KBM-7 (cell line): ENCODE data around the gene RAD23A.

ENCODE experiments used
- DNase-seq: peaks from one replicate; pipeline ENCODE4 v3.0.0-alpha.2; 2015
- in situ Hi-C: fragments of 300-500 bp; cut with MboI; formaldehyde crosslinking; loops from 2 replicates; pipeline ENCODE4 v1.14.3; 2020; ENCODE audit warnings: low sequenced_read_pairs, low pct_unique_long_range_greater_than_20kb, mixed read lengths

RAD23A gene

DNA sequence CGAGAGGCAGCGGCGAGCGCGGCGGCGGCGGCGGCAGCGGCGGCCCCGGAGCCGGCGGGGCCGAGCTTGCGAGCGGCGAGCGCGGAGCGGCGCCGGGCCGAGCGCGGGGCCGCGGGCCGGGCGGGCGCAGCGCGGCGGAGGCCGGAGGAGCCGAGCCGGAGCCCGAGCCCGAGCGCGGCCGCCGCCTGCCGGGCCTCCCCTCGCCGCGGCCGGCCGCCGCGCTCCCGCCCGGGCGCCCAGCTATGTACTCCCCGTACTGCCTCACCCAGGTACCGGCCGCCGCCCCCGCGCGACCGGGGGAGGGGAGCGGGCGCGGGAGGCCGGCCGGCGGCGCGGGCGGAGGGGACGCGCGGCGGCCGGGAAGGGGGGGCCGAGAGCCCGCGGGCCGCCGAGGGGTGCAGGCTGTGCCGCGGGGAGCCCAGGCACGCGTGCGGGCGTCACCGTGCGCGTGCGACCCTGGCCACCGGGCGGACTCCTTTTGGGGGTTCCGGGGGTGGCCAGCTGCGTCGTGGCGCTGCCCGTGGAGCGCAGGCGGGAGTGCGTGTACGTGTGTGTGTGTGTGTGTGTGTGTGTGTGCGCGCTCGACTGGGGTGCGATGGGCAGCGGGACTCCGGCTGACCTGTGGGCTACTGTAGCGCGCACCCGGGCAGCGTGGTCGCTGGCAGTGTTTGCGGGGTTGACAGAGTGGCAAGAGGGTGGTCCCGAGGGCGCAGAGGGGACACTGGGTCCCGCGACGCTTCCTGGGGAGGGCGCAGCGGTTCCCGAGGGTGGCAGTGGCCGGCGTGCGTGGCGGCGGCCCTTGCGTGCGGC lies 50.1 kb downstream of the RAD23A start:
- peak; percentile 48 for DNase-seq
- in situ Hi-C loops = loop anchor here (25.0 kb wide), 1 partner anchor 92 kb away; no protein-coding TSS in a partner anchor

DNA sequence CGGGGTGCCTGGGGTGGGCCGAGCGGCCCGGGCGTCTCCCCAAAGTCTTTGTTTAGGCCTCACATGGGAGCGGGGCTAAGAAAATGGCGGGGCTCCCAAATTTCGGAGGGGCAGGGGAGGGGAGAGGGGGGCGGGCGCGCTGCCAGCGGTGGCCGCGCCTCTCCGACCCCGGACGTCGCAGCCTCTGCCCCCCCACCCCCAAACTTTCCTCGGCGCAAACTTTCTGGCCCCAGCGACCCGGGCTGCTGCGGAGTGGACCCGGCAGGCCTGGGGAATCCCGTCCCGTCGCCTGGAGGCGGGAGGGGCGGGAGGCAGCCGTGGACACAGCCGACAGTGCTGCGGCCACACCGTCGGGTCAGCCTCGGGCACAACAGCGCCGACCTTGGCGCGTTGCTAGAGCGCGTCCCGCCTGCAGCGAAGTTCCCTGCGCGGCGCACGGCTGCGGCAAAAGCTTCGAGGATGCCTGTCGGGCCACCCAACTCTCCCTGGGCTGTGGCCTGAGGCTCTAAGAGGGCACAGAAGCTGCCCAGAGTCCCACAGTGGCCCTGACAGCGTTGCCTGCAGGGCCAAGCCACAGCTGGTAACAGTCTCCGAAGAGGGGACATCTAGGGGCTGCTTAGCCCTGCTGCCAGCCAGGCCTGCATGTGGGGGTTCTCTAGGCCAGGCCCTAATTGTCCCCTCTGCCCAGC lies 50.9 kb downstream of the RAD23A start:
- peak; percentile 49 for DNase-seq
- in situ Hi-C loops = loop anchor here (25.0 kb wide), 1 partner anchor 91 kb away; no protein-coding TSS in a partner anchor

DNA sequence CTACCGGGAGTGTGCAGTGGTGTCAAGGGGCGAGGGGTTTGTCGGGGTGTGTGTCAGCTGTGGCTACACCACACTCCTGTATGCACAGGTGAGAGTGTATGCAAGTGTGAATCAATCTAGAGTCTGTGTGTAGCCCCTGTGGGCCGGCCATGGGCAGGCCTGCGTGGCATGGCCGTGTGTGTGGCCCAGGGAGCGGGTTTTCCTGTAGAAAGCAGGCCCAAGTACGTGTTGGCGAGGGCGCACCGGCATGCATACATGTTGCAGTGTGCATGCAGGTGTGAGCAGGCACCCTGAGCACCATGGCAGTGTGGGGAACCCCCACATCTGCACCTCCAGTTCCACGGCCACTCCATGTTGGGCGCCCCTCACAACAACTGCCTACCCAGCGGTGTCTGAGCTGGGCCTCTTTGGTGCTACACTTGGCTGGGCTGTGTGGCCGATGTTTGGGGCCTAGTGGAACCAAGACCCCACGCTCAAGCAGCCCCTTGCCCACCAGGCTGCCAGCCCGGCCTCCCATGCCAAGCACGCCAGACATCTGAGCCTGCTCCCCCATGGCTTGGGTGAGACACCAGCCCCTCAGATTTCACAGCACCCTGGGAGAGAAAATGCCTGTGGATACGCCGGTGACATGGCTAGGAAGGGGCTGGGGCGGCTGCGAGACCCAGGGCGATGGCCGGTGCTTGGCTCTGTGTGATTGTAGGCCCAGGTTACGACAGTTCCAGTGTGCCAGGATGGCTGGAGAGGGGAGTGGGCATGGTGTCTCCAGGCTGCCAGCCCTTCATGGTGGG lies 51.7 kb downstream of the RAD23A start:
- in situ Hi-C loops = loop anchor here (25.0 kb wide), 1 partner anchor 90 kb away; no protein-coding TSS in a partner anchor
- DNase-seq = no peak

DNA sequence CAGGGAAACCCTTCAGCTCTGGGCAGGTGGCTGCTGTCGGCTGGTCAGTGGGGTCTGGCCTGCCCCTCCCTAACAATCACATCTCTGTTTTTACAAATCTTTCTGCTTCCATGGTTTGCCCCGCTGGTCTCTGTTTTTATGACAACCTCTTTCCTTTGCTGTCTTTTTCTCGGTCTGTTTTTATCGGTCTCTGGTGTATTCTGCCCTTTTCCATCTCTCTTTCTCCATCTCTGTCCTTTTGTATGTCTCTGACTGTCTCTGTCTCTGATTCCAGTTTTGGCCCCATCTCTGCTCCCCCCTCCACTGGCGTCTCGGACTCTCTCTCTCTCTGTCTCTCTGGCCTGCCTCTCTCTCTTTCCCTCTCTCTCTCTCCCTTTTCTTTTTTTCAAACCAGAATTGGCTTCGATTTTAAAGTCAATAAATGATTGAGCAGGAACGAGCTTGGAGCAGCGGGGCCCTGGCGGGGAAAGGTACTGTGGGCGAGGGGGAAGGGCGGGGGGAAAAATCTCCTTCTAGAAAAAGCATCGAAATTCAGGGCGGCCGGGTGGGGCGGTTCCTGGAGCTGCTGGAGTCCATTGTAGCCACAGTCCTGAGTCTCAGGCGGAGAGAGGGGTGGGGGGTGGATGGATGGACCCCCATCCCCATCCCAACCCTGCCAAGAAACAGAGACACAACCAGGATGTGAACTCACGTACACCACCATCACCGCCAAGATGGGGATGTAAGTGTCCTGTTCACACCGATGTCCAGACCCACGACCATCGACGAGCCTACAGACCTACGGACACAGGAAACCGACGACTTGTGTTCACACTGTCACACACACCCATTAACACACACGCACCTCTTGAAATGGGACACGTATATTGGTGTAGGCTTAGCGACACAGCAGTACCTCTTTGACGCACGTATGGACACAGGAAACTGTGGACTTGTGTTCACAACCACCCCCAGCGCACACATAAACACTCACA lies 52.6 kb downstream of the RAD23A start:
- no peak for DNase-seq
- in situ Hi-C loops = loop anchor here (25.0 kb wide), 1 partner anchor 89 kb away; no protein-coding TSS in a partner anchor

DNA sequence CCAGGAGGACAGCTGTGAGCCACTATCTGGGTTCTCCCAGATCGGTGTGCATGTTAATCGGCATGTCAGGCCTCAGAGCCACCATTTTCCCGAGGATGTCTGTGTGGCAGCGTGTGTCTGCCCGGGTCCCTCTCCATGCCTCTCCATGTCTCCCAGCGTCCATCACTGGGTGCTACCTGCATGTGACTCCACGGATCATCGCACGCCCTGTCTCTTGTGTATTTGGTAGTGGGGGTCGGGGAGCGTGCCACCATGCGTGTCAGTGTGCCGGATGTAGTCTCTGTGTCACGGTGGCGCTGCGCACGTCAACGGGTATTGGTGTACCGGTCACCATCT lies 55.5 kb downstream of the RAD23A start:
- no peak for DNase-seq
- in situ Hi-C loops = no loop called here

DNA sequence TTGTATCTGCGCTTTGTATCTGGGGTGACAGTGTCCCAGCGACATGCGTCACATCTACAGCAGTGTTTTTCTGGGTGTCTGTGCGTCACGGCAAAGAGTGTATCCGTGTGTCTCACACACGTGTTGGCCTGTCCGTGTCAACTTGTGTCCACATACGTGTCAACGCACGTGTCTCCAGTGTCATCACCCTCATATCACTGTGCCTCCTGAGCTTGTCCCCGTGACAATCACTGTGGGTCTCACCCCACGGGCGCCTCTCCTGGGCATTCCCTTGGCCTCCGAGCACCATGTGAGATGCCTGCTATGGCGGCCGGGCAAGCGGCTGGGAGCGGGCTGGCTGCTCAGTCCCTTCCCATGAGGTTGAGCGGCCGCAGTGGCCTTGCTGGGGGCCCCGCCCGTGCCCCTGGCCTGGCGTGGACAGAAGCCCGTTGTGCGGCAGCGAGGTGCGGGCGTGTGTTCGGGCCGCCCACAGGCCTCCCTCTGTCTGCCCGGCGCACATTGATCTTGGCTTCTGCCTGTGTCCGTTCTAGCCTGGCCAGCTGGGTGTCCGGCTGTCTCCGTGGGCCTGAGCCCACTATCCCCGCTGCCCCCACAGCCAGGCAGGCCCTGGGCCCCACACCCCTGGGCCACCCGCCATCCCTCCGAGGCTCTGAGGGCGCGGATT lies 56.0 kb downstream of the RAD23A start:
- no peak for DNase-seq
- in situ Hi-C loops = no loop called here

DNA sequence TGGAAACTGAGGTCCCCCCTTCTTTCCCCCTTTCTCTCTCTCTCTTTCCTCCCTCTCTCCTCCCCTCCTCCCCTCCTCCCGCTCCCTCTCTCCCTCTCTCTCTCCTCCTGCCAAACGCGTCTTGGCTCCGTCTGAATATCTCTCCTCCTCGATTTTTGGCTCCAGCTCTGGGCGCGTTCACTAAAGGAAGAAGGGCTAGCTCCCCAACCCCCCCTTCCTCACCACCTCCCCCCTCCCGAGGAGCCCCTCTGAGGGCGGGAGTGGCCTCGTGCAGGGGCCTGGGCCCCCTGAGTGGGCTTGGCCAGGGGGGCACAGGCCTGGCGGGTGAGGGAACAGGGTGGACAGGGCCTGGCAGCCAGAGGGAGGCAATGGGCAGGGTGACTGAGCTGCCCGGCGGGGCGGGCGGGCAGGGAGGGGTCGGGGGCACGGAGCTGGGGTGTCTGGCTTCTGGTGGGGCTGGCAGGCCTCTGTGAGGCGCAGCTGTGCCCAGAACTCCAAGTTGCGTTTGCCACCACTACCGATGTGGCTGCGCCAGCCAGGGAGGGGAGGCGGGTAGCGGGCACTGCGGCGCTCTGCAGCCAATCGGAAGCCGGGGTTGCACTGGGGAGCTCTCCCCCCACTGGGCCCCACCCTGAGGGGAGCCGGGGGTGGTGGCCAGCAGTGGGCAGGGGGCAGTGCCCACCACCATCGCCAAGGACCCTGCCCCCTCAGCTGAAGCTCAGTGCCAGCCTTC lies 56.7 kb downstream of the RAD23A start:
- in situ Hi-C loops = no loop called here
- DNase-seq = no peak

DNA sequence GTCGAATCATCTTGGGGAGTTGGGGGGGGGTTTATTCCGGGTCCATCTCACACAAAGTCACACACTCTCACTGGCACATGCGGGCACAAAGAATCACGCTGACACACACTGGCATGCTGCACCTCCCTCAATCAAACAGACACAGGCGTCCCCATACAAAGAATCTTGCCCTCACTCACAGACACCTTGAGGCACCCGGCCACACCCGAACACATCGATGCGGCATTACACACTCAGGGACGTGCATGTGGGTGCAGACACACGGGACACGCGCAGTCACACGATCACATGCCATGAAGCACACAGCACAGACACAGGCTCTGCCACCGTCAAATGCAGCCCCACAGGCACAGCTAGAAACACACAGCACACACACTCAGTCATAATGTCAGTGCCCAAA lies 57.4 kb downstream of the RAD23A start:
- DNase-seq = no peak
- in situ Hi-C loops = no loop called here
